ENCODE results near the gene TNXB. TPM values are rescaled to one million over a fixed set of nuclear protein-coding genes. Genes with fewer than 3 reads are reported as not detected.
A peak's percentile ranks its signal among the peaks of the same experiment; 100 is the strongest.
"Not testable (repeated sequence)": the region's sequence is repeated elsewhere in the genome, so short reads cannot be mapped to it uniquely, and the experiment has no call there.

Gene TNXB
- total and polyA plus RNA-seq, 11 donors = 17.8 to 234 (median 51.8) TPM

GRCh38 chr6:32058511-32058963 is 50.6 kb downstream of the TNXB start:
- Histone ChIP-seq H3K36me3 (peaks cover 0 to 92% (median 59%) of the 10 kb centered on the region in 9 donors), H3K27ac (peak overlapping the region in 4 of 12 donors; percentile 18 to 61 (median 31)), H3K4me3 (no peak overlapping the region), H3K4me1 (peaks cover 0 to 5% (median 0%) of the 10 kb centered on the region in 12 donors), H3K9me3 (no peaks in the 10 kb centered on the region), H3K27me3 (no peaks in the 10 kb centered on the region)
- intact Hi-C loops (cut with DNase I) = no loop called here
- ATAC-seq (peak in 3 of 4 donors; percentile 19 to 66 (median 24)), DNase-seq (peak in 1 of 5 donors; percentile 21)
- WGBS, 4 donors = 66 to 82% (median 78%) methylated on average over 8 to 11 of the region's 11 CpGs
- TF ChIP-seq CTCF (IDR thresholded peaks at IDR 0.05) = no peak
- no peak for TF ChIP-seq POLR2A (IDR thresholded peaks at IDR 0.05)

GRCh38 chr6:32057966-32058365 is 51.2 kb downstream of the TNXB start:
- Histone ChIP-seq H3K36me3 (peaks cover 0 to 92% (median 62%) of the 10 kb centered on the region in 9 donors), H3K27ac (peak overlapping the region in 4 of 12 donors; percentile 18 to 61 (median 24)), H3K4me1 (peaks cover 0 to 5% (median 0%) of the 10 kb centered on the region in 12 donors), H3K27me3 (no peaks in the 10 kb centered on the region), H3K9me3 (no peaks in the 10 kb centered on the region), H3K4me3 (no peak overlapping the region)
- ATAC-seq (no peak), DNase-seq (peak in 1 of 5 donors; percentile 19)
- intact Hi-C loops (cut with DNase I) = no loop called here
- no peak for TF ChIP-seq POLR2A (IDR thresholded peaks at IDR 0.05)
- no peak for TF ChIP-seq CTCF (IDR thresholded peaks at IDR 0.05)
- 88 to 91% (median 91%) methylated on average over 15 to 17 of the region's 17 CpGs for WGBS, 4 donors

GRCh38 chr6:32056254-32056653 is 52.9 kb downstream of the TNXB start:
- TF ChIP-seq POLR2A (IDR thresholded peaks at IDR 0.05) = no peak
- no peak for TF ChIP-seq CTCF (IDR thresholded peaks at IDR 0.05)
- ATAC-seq (no peak), DNase-seq (peak in 1 of 5 donors; percentile 23)
- H3K4me3 ChIP-seq = no peak overlapping the region
- H3K9me3 ChIP-seq = no peaks in the 10 kb centered on the region
- no peaks in the 10 kb centered on the region for H3K27me3 ChIP-seq
- WGBS, 4 donors = 82 to 96% (median 92%) methylated on average over 7 of the region's 7 CpGs; no CpG with 5 or more reads in 1 of the 4 donors
- peaks cover 0 to 5% (median 0%) of the 10 kb centered on the region in 12 donors for H3K4me1 ChIP-seq
- no peak overlapping the region for H3K27ac ChIP-seq
- intact Hi-C loops (cut with DNase I) = no loop called here
- peaks cover 0 to 93% (median 55%) of the 10 kb centered on the region in 9 donors for H3K36me3 ChIP-seq

GRCh38 chr6:32055756-32056155 is 53.4 kb downstream of the TNXB start:
- H3K27ac ChIP-seq; intact Hi-C loops (cut with DNase I); H3K27me3 ChIP-seq; ATAC-seq; H3K4me3 ChIP-seq; H3K9me3 ChIP-seq; H3K4me1 ChIP-seq: not testable (repeated sequence)
- WGBS, 4 donors = 86 to 92% (median 88%) methylated on average over 13 to 21 of the region's 21 CpGs
- peaks cover 0 to 91% (median 50%) of the 10 kb centered on the region in 9 donors for H3K36me3 ChIP-seq
- DNase-seq = peak in 1 of 5 donors; percentile 10

GRCh38 chr6:32053314-32053713 is 55.8 kb downstream of the TNXB start:
- H3K4me3 ChIP-seq; H3K4me1 ChIP-seq; H3K27ac ChIP-seq; ATAC-seq; H3K9me3 ChIP-seq; H3K27me3 ChIP-seq; intact Hi-C loops (cut with DNase I): not testable (repeated sequence)
- WGBS, 4 donors = 90 to 95% (median 94%) methylated on average over 13 of the region's 13 CpGs
- H3K36me3 ChIP-seq = peaks cover 0 to 82% (median 48%) of the 10 kb centered on the region in 9 donors
- peak in 2 of 5 donors; percentile 22 for DNase-seq

GRCh38 chr6:32052626-32053025 is 56.5 kb downstream of the TNXB start:
- peak in 1 of 5 donors; percentile 20 for DNase-seq
- H3K9me3 ChIP-seq; intact Hi-C loops (cut with DNase I); H3K27me3 ChIP-seq; H3K4me3 ChIP-seq; H3K27ac ChIP-seq; ATAC-seq: not testable (repeated sequence)
- WGBS, 4 donors = 80 to 85% (median 81%) methylated on average over 20 of the region's 20 CpGs
- H3K36me3 ChIP-seq = peaks cover 0 to 82% (median 41%) of the 10 kb centered on the region in 9 donors
- H3K4me1 ChIP-seq = peaks cover 0 to 16% (median 9%) of the 10 kb centered on the region in 12 donors
